RWPE1 (cell line): ENCODE measurements around the gene AGL.
"Not testable (repeated sequence)": the region's sequence is repeated elsewhere in the genome, so short reads cannot be mapped to it uniquely, and the experiment has no call there.

Experiments used
- CTCF ChIA-PET: fragments of 350-600 bp; sonication (Branson Sonifier 250); formaldehyde crosslinking; extraction: SDS; loops from one replicate; lab custom pipeline; 2021; lab: Yijun Ruan, JAX
- POLR2A ChIA-PET: fragments of 400-600 bp; formaldehyde crosslinking; extraction: SDS; loops from one replicate; lab custom pipeline; 2020; ENCODE audit warnings: antibody characterized with exemption; ENCODE audit not compliant: low non-redundant PET; lab: Yijun Ruan, JAX
- DNase-seq: peaks from one replicate; pipeline ENCODE4 v3.0.0; 2012; ENCODE audit warnings: low spot score
- H3K27ac ChIP-seq: fragments of 450-650 bp; 2 replicates; pipeline ENCODE4 v1.5.1; 2017
- CTCF ChIP-seq: fragments of 450-650 bp; conservative IDR thresholded peaks from 2 replicates; pipeline ENCODE4 v1.5.1; 2017; ENCODE audit warnings: low read depth, mild to moderate bottlenecking

Gene AGL

GRCh38 chr1:99968214-99968613 lies 118.1 kb downstream of the AGL start:
- TF ChIP-seq CTCF, result no peak
- H3K27ac ChIP-seq, result no peak overlapping the region
- no peak for DNase-seq
- ChIA-PET POLR2A (no interaction called here), CTCF (no interaction called here)

- ChIA-PET POLR2A (no interaction called here), CTCF (no interaction called here)
- H3K27ac ChIP-seq, result peak overlapping the region; percentile 83
- no peak for TF ChIP-seq CTCF
- DNase-seq, result peak; percentile 10
Observed at GRCh38 chr1:99969260-99969728, 119.1 kb downstream of the AGL start.

DNA sequence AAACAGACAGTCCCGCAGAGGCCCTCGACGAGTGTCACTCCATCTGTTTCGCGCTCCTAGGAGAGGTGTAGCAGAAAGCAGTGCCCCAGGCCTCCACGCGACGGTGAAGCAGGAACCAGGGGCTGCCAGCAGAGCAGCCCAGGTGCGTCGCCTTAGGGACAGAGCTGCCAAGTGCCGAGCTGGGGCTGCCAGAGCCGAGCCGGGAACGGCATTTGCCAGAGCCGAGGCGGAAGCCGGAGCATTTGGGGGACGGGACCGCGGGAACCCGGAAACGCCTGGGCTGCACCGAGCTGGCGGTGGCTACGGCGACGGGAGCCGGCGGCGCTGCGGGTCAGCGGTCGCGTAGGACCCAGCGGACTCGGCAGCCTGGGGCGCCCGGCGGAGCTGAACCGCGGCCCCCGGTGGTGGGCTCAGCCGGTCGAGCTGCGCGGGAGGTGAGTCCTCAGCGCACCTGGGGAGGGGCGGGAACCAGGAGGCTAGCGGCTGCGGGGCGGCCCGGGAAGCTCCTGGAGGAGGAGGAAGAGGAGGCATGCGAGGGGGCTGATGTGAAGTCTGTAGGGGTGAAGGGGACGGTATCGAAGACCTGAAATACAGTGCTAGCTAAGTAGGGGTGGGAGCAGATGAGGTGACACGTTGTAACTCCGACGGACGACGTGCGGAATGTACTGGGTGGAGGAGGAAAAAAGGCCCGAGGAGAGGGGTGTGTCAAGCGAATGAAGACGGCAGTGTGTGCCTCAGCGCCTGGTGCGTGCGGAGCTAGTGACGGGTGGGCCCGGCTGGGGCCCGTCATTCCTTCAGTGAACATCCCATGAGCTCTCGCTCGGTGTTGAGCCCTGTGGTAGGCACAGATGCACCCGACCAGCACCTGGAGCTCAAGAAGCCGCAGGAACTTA lies 119.8 kb downstream of the AGL start, which contains the start of gene SLC35A3:
Gene SLC35A3 (plus strand): TSS at position 268 of the 893 bp plus-strand sequence. CDS start 23,559 bp downstream, outside the sequence.
- POLR2A ChIA-PET, result interaction anchor here (0.6 kb wide), 2 partner anchors 28 to 107 kb away, joined by 4 to 12 read pairs; no protein-coding TSS in a partner anchor
- TF ChIP-seq CTCF, result no peak
- DNase-seq, result peak; percentile 71
- H3K27ac ChIP-seq, result peak within 1 kb of the TSS; percentile 83
- CTCF ChIA-PET, result no interaction called here

- ChIA-PET CTCF (no interaction called here), POLR2A (no interaction called here)
- DNase-seq, result peak; percentile 6
- TF ChIP-seq CTCF, result no peak
- H3K27ac ChIP-seq, result peak overlapping the region; percentile 83
Observed at GRCh38 chr1:99970713-99971255, 120.6 kb downstream of the AGL start.

GRCh38 chr1:99972066-99972465 lies 121.9 kb downstream of the AGL start:
- not testable (repeated sequence) for DNase-seq
- POLR2A ChIA-PET, result interaction anchor here (0.6 kb wide), 1 partner anchor 146 kb away, joined by 3 read pairs; no protein-coding TSS in a partner anchor
- CTCF ChIA-PET, result interaction anchor here (0.6 to 1.0 kb wide), 2 partner anchors 9 to 326 kb away, joined by 3 read pairs; no protein-coding TSS in a partner anchor
- peak overlapping the region; percentile 50 for H3K27ac ChIP-seq
